AG04449 (cell line): ENCODE results near the gene IL1RL2.

Experiments
- CTCF ChIA-PET: fragments of 350-600 bp; formaldehyde crosslinking; extraction: SDS; loops from one replicate; lab custom pipeline; 2021; ENCODE audit warnings: antibody characterized with exemption; lab: Yijun Ruan, JAX
- POLR2A ChIA-PET: fragments of 400-600, 350-600 bp; formaldehyde crosslinking; extraction: SDS; loops from one replicate; lab custom pipeline; 2020; ENCODE audit warnings: antibody characterized with exemption, inconsistent platforms; lab: Yijun Ruan, JAX
- DNase-seq: peaks from one replicate; pipeline ENCODE4 v3.0.0-alpha.2; 2010; ENCODE audit warnings: low read depth, low spot score
- H3K4me3 ChIP-seq: 2 replicates; pipeline ENCODE4 v1.5.1; 2011; ENCODE audit warnings: low read depth, mild to moderate bottlenecking, control low read depth, low read length
- CTCF ChIP-seq: IDR thresholded peaks from one replicate; pipeline ENCODE4 v1.5.1; 2011; ENCODE audit warnings: mild to moderate bottlenecking, moderate library complexity, low read length, control low read depth, inconsistent platforms; ENCODE audit not compliant: insufficient read depth; ENCODE audit errors: missing control alignments

The IL1RL2 gene

GRCh38 chr2:102258025-102258385, 71.2 kb downstream of the IL1RL2 start:
- TF ChIP-seq CTCF = no peak
- no peak overlapping the region for H3K4me3 ChIP-seq
- ChIA-PET POLR2A (no interaction called here), CTCF (interaction anchor here (0.9 to 2.3 kb wide), 4 partner anchors 17 to 374 kb away, joined by 4 to 17 read pairs (median 7); partner anchors contain the start of gene IL18R1)
- no peak for DNase-seq

- H3K4me3 ChIP-seq = no peak overlapping the region
- CTCF ChIA-PET = interaction anchor here (0.9 to 2.3 kb wide), 5 partner anchors 18 to 375 kb away, joined by 4 to 17 read pairs (median 7); partner anchors contain the start of gene IL18R1
- no peak for TF ChIP-seq CTCF
- POLR2A ChIA-PET = no interaction called here
- DNase-seq = peak; percentile 93
These were observed 71.7 kb downstream of the IL1RL2 start for GRCh38 chr2:102258386-102259074.

- no peak overlapping the region for H3K4me3 ChIP-seq
- ChIA-PET POLR2A (no interaction called here), CTCF (interaction anchor here (1.3 to 4.4 kb wide), 4 partner anchors 10 to 242 kb away, joined by 3 to 20 read pairs (median 4); partner anchors contain the start of gene IL18R1)
- no peak for DNase-seq
- no peak for TF ChIP-seq CTCF
These were observed 74.8 kb downstream of the IL1RL2 start for GRCh38 chr2:102261467-102262135.

DNA sequence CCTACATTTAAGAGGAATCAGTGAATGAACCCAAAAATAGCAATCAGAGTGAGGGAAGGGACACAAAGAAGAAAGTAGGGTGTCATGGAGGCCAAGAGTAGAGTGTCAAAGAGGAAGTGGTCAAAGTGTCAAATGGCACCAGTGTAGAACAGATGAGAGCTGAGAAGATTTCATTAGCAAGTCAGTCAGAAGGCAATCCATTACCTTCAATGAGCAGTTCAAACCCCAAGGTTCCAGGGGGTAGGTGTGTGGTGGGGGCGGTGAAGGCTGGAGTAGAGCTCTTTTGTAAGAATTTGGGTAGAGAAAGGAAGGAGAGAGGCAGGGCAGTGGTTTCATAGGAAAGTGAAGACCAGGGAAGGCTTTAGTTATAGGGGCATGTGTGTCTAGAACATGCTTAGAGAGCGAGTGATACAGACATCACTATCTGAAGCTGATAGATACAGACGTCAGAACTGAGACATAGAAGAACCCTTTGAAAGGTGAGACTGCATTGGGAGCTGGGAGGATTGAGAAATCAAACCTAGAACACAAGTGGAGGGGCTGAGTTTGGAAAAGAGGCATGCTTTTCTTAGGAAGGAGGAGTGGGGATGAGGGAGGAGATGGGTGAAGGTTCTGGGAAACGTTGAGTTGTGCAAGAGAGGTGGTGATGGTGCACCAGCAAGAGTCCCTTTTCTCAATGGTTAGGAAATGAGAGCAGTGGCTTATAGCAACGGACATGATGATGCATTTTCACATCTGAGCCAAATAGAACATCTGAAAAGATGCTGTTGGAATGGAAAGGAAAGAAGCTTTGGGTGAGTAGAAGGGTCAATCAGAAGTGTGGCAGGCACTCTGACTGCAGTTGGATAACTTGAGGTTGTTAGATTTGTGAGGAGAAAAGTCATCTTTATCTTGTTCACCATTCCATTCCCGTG, 75.7 kb downstream of the IL1RL2 start:
- DNase-seq = no peak
- TF ChIP-seq CTCF = no peak
- ChIA-PET CTCF (interaction anchor here (0.7 to 4.4 kb wide), 5 partner anchors 10 to 242 kb away, joined by 3 to 20 read pairs (median 4); partner anchors contain the start of gene IL18R1), POLR2A (no interaction called here)
- no peak overlapping the region for H3K4me3 ChIP-seq

- H3K4me3 ChIP-seq = no peak overlapping the region
- ChIA-PET POLR2A (no interaction called here), CTCF (interaction anchor here (4.4 kb wide), 1 partner anchor 24 kb away, joined by 20 read pairs; no protein-coding TSS in a partner anchor)
- TF ChIP-seq CTCF = no peak
- DNase-seq = no peak
These were observed 78.1 kb downstream of the IL1RL2 start for GRCh38 chr2:102264952-102265351.
